ENCODE data around the gene ZBTB16. TPM values are rescaled to one million over a fixed set of nuclear protein-coding genes. Genes with fewer than 3 reads are reported as not detected.
A peak's percentile ranks its signal among the peaks of the same experiment; 100 is the strongest.

The ZBTB16 gene
- total and polyA plus RNA-seq, 4 donors: 8.9 to 140 (median 34.5) TPM

DNA sequence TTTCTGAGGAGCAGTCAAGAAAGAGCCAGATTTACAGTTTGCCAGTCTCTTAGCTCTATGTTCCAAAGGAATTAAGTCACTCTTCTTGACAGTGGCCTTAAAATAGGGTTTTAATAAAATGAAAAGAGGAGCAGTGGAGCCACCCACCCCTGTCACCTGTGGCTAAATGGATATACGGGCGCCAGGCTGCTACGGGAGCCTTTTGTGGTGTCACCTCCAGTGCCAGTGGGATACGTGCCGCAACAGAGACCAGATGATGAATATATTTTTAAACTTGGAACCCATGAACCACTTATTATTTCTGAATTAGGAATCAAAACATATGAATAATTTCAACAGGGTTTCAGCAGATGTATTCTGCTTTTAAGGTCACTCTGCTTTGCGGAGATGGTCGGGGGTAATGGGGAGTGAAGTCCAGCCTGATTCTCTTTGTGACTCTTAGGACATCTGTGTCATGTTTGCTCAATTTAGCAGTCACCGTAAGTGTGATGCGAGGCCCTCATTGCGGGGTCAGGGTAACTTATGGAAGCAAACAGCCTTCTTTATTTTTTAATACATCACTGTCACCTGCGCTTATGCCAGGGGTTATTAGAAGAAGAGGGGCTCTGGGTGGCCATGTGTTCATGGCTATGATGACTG, 64.3 kb downstream of the ZBTB16 start:
- WGBS: 80% methylated on average over 11 of the region's 11 CpGs
- H3K4me3 ChIP-seq (ENCODE audit: low read depth in 1 of 3, low read length in 3 of 3): no peak overlapping the region
- peak; percentile 47 to 74 for TF ChIP-seq HNF4A (conservative IDR thresholded peaks at IDR 0.05)
- TF ChIP-seq FOXA1 (IDR thresholded peaks at IDR 0.05): no peak
- TF ChIP-seq RXRA (IDR thresholded peaks at IDR 0.05): peak; percentile 39 to 46
- peak in 1 of 2 donors; percentile 5 for TF ChIP-seq RAD21 (IDR thresholded peaks at IDR 0.05)
- TF ChIP-seq, protein P1, sequence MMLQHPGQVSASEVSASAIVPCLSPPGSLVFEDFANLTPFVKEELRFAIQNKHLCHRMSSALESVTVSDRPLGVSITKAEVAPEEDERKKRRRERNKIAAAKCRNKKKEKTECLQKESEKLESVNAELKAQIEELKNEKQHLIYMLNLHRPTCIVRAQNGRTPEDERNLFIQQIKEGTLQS (IDR thresholded peaks at IDR 0.05): peak; percentile 31
- H3K4me1 ChIP-seq (ENCODE audit: control insufficient read depth in 4 of 4, insufficient read depth in 4 of 4, low read length in 3 of 4): peaks cover 32 to 60% (median 53%) of the 10 kb centered on the region in 4 donors
- H3K9me3 ChIP-seq (ENCODE audit: control insufficient read depth in 4 of 4, low read length in 3 of 4): no peaks in the 10 kb centered on the region
- no peaks in the 10 kb centered on the region for H3K27me3 ChIP-seq (ENCODE audit: control insufficient read depth in 4 of 4, insufficient read depth in 4 of 4, low read length in 3 of 4)
- no peak for DNase-seq (ENCODE audit: low spot score)
- peaks cover 0 to 17% (median 13%) of the 10 kb centered on the region in 4 donors for H3K36me3 ChIP-seq (ENCODE audit: control insufficient read depth in 4 of 4, insufficient read depth in 3 of 4, low read depth in 1 of 4, low read length in 3 of 4)
- no peak overlapping the region for H3K27ac ChIP-seq (ENCODE audit: low read depth in 1 of 2, low read length in 2 of 2)
- H3K9ac ChIP-seq (ENCODE audit: low read depth in 1 of 2, low read length in 2 of 2): no peak overlapping the region

DNA sequence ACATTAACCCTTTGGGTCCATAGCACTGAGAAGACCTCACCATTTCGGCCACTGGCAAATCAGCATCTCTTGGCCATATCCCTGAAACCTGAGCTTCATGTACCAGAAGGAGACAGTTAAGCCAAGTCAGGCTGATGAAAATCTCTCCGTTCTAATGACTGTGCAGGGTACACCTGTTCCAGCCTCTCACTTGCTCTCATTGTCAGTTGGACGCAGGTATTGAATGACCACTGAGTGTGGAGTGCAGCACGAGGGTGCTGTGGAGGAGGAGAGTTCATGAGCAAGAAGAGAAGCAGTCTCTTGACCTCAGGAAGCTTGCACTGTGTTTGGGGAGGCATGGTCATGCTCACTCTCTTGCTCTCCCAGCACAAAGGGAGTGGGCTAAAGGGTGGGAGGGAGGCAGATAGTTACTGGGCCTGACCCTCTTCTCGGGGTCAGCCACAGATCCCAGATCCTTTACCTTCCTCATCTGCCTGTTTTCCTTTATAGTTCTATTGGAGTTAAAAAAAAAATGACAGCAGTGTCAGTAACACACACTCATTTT, 65.2 kb downstream of the ZBTB16 start:
- Histone ChIP-seq H3K9me3 (ENCODE audit: control insufficient read depth in 4 of 4, low read length in 3 of 4) (no peaks in the 10 kb centered on the region), H3K4me1 (ENCODE audit: control insufficient read depth in 4 of 4, insufficient read depth in 4 of 4, low read length in 3 of 4) (peaks cover 33 to 67% (median 60%) of the 10 kb centered on the region in 4 donors), H3K4me3 (ENCODE audit: low read depth in 1 of 3, low read length in 3 of 3) (no peak overlapping the region), H3K27me3 (ENCODE audit: control insufficient read depth in 4 of 4, insufficient read depth in 4 of 4, low read length in 3 of 4) (no peaks in the 10 kb centered on the region), H3K27ac (ENCODE audit: low read depth in 1 of 2, low read length in 2 of 2) (no peak overlapping the region), H3K9ac (ENCODE audit: low read depth in 1 of 2, low read length in 2 of 2) (no peak overlapping the region), H3K36me3 (ENCODE audit: control insufficient read depth in 4 of 4, insufficient read depth in 3 of 4, low read depth in 1 of 4, low read length in 3 of 4) (peaks cover 0 to 17% (median 13%) of the 10 kb centered on the region in 4 donors)
- TF ChIP-seq RAD21 (IDR thresholded peaks at IDR 0.05) (no peak), JUND (IDR thresholded peaks at IDR 0.05) (no peak)
- TF ChIP-seq, protein P2, sequence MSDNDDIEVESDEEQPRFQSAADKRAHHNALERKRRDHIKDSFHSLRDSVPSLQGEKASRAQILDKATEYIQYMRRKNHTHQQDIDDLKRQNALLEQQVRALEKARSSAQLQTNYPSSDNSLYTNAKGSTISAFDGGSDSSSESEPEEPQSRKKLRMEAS (IDR thresholded peaks at IDR 0.05): no peak
- no peak for DNase-seq (ENCODE audit: low spot score)
- WGBS: 96% methylated on average over 5 of the region's 5 CpGs

DNA sequence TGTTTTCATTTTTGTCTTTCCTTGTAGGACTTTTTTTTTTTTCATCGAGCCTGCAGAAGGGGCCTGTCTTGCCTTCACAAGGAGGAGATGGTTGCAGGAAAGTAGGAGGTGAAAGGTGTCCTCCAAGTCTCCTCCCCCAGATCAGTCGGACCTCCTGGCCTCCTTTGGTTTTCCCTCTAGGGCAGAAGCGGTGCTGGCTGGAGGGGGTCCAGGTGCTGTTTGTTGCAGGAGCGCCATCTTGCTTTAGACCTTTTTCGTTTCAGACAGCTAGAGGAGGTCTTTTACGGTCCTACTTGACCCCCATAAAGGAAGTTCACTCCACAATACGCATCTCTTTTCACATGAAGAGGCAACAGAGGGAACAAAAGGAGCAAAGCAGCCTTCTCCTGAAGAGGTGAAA, 66.0 kb downstream of the ZBTB16 start:
- H3K36me3 ChIP-seq (ENCODE audit: control insufficient read depth in 4 of 4, insufficient read depth in 3 of 4, low read depth in 1 of 4, low read length in 3 of 4): peaks cover 0 to 17% (median 13%) of the 10 kb centered on the region in 4 donors
- no peaks in the 10 kb centered on the region for H3K27me3 ChIP-seq (ENCODE audit: control insufficient read depth in 4 of 4, insufficient read depth in 4 of 4, low read length in 3 of 4)
- WGBS: 89% methylated on average over 7 of the region's 7 CpGs
- no peak for DNase-seq (ENCODE audit: low spot score)
- TF ChIP-seq, protein P3, sequence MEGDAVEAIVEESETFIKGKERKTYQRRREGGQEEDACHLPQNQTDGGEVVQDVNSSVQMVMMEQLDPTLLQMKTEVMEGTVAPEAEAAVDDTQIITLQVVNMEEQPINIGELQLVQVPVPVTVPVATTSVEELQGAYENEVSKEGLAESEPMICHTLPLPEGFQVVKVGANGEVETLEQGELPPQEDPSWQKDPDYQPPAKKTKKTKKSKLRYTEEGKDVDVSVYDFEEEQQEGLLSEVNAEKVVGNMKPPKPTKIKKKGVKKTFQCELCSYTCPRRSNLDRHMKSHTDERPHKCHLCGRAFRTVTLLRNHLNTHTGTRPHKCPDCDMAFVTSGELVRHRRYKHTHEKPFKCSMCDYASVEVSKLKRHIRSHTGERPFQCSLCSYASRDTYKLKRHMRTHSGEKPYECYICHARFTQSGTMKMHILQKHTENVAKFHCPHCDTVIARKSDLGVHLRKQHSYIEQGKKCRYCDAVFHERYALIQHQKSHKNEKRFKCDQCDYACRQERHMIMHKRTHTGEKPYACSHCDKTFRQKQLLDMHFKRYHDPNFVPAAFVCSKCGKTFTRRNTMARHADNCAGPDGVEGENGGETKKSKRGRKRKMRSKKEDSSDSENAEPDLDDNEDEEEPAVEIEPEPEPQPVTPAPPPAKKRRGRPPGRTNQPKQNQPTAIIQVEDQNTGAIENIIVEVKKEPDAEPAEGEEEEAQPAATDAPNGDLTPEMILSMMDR (IDR thresholded peaks at IDR 0.05; ENCODE audit: low read depth, low read length, missing input control): no peak
- TF ChIP-seq, protein P4, sequence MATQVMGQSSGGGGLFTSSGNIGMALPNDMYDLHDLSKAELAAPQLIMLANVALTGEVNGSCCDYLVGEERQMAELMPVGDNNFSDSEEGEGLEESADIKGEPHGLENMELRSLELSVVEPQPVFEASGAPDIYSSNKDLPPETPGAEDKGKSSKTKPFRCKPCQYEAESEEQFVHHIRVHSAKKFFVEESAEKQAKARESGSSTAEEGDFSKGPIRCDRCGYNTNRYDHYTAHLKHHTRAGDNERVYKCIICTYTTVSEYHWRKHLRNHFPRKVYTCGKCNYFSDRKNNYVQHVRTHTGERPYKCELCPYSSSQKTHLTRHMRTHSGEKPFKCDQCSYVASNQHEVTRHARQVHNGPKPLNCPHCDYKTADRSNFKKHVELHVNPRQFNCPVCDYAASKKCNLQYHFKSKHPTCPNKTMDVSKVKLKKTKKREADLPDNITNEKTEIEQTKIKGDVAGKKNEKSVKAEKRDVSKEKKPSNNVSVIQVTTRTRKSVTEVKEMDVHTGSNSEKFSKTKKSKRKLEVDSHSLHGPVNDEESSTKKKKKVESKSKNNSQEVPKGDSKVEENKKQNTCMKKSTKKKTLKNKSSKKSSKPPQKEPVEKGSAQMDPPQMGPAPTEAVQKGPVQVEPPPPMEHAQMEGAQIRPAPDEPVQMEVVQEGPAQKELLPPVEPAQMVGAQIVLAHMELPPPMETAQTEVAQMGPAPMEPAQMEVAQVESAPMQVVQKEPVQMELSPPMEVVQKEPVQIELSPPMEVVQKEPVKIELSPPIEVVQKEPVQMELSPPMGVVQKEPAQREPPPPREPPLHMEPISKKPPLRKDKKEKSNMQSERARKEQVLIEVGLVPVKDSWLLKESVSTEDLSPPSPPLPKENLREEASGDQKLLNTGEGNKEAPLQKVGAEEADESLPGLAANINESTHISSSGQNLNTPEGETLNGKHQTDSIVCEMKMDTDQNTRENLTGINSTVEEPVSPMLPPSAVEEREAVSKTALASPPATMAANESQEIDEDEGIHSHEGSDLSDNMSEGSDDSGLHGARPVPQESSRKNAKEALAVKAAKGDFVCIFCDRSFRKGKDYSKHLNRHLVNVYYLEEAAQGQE (IDR thresholded peaks at IDR 0.05): no peak
- TF ChIP-seq GABPA (IDR thresholded peaks at IDR 0.05 in 1 of 2, conservative IDR thresholded peaks at IDR 0.05 in 1 of 2): no peak
- TF ChIP-seq JUND (IDR thresholded peaks at IDR 0.05): no peak
- TF ChIP-seq, protein P1 (IDR thresholded peaks at IDR 0.05): no peak
- H3K4me3 ChIP-seq (ENCODE audit: low read depth in 1 of 3, low read length in 3 of 3): no peak overlapping the region
- no peak overlapping the region for H3K9ac ChIP-seq (ENCODE audit: low read depth in 1 of 2, low read length in 2 of 2)
- H3K27ac ChIP-seq (ENCODE audit: low read depth in 1 of 2, low read length in 2 of 2): no peak overlapping the region
- peaks cover 34 to 68% (median 64%) of the 10 kb centered on the region in 4 donors for H3K4me1 ChIP-seq (ENCODE audit: control insufficient read depth in 4 of 4, insufficient read depth in 4 of 4, low read length in 3 of 4)
- H3K9me3 ChIP-seq (ENCODE audit: control insufficient read depth in 4 of 4, low read length in 3 of 4): no peaks in the 10 kb centered on the region

Data from liver (tissue), 9 donors.